HG02943 (cell line): ENCODE results near the gene PARVA.

ENCODE experiments used
- ATAC-seq: cut with Tn5 transposase; IDR thresholded peaks from one replicate; pipeline ENCODE4 v1.9.1; 2021; ENCODE audit warnings: mild to moderate bottlenecking, low read depth, moderate library complexity; ENCODE audit not compliant: unreplicated experiment

PARVA gene

GRCh38 chr11:12523180-12523924 is 146.0 kb downstream of the PARVA start:
- no peak for ATAC-seq

GRCh38 chr11:12524865-12525264 is 147.5 kb downstream of the PARVA start:
- ATAC-seq: no peak

DNA sequence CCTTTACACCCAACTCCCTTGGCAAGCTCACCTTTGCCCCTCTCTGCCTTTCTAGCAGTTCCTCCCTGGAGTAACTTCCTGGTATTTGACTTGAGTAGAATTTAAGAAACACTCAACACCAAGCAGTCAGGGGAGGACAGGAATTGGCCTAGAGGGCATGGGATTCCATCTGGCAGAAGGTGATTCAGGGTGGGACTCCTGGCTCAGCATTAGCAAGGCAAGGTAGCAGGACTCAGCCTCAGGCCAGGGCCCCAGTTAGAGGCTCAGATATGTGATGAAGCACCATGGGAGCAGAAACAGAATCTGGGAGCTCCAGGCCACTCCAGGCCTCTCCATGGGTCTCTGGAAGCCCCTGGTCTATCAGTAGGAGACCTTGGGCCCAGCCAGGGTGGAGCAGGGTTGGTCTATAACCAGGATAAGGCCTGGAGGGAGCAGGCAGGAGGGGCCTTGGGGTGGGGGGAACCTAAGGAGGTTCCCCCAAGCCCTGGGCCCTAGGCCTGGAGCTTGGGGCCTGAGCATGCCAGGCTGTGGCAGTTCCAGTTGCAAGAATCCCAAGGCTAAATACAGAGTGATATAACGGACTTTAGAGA is 148.2 kb downstream of the PARVA start:
- ATAC-seq: no peak

GRCh38 chr11:12526789-12527188 is 149.4 kb downstream of the PARVA start:
- no peak for ATAC-seq

- no peak for ATAC-seq
These were observed 151.1 kb downstream of the PARVA start for GRCh38 chr11:12528487-12528886.

GRCh38 chr11:12529041-12529440 is 151.7 kb downstream of the PARVA start:
- no peak for ATAC-seq

- no peak for ATAC-seq
These were observed 152.4 kb downstream of the PARVA start for GRCh38 chr11:12529793-12530192.

- ATAC-seq: no peak
These were observed 153.6 kb downstream of the PARVA start for GRCh38 chr11:12531020-12531419.

DNA sequence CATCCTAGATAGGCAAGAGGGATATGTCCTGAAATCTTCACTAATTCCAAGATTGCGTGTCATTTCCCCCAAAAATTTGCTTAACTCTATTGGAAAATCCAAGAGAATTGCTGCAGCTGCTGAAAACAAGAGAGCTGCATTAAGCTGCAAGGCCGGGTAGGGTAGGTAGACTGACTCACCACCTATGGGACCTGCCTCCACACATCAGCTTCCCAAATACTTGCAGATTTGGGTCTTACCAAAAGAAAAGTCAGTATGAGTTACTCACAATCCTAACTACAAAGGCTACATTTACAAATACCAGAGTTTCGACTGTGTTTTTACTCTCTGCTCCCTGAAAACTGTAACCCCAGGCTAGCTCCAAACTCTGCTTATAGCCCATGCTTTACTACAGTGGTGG is 154.3 kb downstream of the PARVA start:
- no peak for ATAC-seq

- no peak for ATAC-seq
These were observed 155.2 kb downstream of the PARVA start for GRCh38 chr11:12532580-12532979.

GRCh38 chr11:12534549-12534948 is 157.2 kb downstream of the PARVA start:
- ATAC-seq: no peak

DNA sequence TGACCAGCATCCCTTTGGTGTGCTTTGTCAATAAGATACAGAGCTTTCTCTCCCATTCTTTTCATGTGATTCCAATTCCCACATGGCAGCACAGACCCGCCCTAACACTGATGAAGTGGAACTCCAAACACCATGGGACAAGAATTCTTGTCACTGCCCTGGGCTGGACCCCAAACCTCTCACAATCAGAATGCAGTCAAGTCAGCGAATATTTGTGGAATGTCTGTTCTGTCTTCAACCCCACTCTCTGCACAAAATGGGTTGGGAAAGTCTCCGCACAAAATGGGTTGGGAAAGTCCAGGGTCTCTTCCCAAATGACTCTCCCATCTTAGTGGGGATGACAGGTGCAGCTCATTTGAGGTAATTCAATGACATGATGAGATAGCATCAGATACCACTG is 157.9 kb downstream of the PARVA start:
- no peak for ATAC-seq

GRCh38 chr11:12536566-12536965 is 159.2 kb downstream of the PARVA start:
- ATAC-seq: no peak

- ATAC-seq: no peak
These were observed 160.5 kb downstream of the PARVA start for GRCh38 chr11:12537778-12538401.

DNA sequence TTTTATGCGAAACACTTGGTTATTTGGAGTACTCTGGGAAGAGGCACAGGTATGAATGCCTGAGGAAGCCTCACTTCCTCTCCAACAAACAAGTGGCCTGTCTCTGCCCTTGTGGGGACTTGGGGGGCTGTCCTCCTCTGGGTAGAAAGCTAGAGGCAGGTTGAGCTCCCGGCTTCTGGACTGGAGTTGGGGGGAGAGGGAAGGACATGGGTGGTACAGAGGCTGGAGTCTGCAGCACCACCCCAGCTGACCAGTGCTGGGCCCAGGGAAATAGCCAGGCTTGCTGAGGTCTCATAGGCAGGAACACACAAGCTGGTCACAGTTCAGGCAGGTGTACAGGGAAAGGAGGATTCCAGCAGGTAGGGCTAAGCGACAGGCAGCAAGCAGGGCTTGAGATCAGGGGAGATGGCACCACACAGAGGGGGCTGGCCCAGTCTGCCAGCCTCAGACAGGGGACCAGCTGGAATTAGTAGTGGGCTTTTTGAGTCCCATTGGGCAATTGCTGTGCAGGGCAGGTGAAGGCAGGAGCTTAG is 161.6 kb downstream of the PARVA start:
- ATAC-seq: no peak

DNA sequence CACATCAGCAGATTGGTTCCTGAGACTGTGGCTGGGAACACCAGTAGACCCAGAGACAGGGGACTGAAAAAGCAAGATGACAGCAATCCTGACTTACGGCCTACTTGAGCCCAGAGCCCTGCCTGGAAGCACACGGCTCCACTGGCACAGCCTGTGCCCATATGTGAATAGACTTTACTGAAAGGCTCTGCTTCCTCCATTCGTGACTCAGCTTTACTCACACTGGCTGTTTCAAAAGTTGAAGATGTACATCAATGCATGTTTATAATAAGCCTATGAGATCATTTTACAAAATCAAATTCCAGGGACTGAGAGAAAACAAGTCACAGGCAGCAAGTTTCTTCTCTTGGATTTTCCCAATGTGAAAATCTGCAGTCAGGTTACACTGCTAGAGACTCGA is 162.2 kb downstream of the PARVA start:
- no peak for ATAC-seq

GRCh38 chr11:12540075-12540680 is 162.8 kb downstream of the PARVA start:
- ATAC-seq: no peak

DNA sequence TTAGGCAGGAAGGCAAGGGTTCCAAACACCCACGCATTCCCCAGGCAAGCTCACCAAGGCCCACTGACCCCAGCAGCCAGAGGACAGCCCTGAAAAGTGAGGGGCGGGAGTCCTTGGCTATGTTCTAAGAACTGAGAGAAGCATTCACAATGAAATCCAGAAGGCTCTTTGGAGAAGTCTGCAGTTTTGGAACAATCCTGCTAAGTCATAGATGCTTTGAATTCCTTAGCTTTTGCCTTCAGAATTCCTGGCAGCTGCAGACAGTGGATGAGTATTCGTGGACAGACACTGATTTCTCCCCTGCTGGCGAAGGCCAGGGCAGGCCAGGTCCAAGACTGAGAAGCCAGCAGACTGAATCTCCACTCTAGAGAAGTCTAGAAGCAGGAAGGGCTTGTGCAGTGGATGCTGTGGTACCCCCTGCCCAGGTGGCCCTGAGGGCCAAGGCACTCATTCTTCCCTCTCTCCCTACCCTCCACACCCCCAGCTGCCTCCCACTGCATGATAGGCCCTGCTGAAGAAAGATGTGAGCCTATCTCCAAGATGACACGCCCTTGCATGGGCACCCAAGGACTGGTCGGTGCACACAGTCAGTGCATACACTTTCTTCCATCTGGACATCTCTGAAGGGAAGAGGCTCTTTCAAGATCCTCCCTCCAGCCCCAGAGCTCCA is 163.7 kb downstream of the PARVA start:
- no peak for ATAC-seq

DNA sequence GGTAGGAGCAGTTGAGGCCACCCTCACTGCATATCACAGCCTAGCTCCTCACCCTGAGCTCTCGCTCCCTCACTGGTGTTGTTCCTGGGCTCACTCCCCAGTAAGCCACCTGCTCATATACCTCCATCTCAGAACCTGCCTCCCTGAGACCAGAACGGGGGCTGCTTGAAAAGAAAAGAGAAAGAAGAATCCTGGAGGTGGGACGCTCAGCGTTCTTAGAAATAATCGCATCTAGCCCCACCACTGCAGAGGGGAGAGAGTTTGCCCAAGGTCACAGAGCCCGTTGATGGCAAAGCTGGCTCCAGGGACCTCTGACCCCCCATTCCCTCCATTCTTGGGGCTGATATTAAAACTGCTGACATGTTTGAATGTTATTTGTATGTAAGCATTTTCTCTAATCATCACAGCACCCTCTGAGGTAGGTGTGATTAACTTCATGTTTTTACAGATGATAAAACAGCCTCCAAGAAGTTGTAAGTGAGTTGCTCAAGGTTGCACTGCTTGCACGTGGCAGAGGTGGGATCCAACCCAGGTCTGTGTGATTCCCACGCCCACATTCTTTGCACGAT is 164.3 kb downstream of the PARVA start:
- ATAC-seq: no peak

GRCh38 chr11:12542186-12542935 is 165.0 kb downstream of the PARVA start:
- ATAC-seq: no peak
